H9 (cell line): ENCODE results near the gene CCDC174. TPM values are rescaled to one million over a fixed set of nuclear protein-coding genes. Genes with fewer than 3 reads are reported as not detected.

Experiments
- DNase-seq: peaks from one replicate; pipeline ENCODE4 v3.0.0-alpha.2; 2017
- H2AFZ ChIP-seq: one replicate; pipeline ENCODE4 v1.6.1; 2013; ENCODE audit warnings: mild to moderate bottlenecking, low read length, control low read depth, moderate library complexity
- H2AK5ac ChIP-seq: 2 replicates; pipeline ENCODE4 v1.6.1; 2013; ENCODE audit warnings: low read length, control low read depth, mixed read lengths; ENCODE audit not compliant: insufficient read length
- H2BK120ac ChIP-seq: one replicate; pipeline ENCODE4 v1.6.1; 2013; ENCODE audit warnings: low read depth, mild to moderate bottlenecking, low read length, control low read depth, inconsistent platforms; ENCODE audit not compliant: poor library complexity, severe bottlenecking
- H2BK12ac ChIP-seq: 2 replicates; pipeline ENCODE4 v1.6.1; 2013; ENCODE audit warnings: low read length, control low read depth, mixed read lengths, low read depth; ENCODE audit not compliant: insufficient read length
- H2BK15ac ChIP-seq: 2 replicates; pipeline ENCODE4 v1.6.1; 2013; ENCODE audit warnings: low read depth, low read length, control low read depth
- H2BK20ac ChIP-seq: one replicate; pipeline ENCODE4 v1.6.1; 2013; ENCODE audit warnings: low read depth, mild to moderate bottlenecking, low read length, control low read depth, inconsistent platforms; ENCODE audit not compliant: poor library complexity, severe bottlenecking
- H2BK5ac ChIP-seq: 2 replicates; pipeline ENCODE4 v1.6.1; 2013; ENCODE audit warnings: low read length, control low read depth, mixed read lengths; ENCODE audit not compliant: insufficient read length
- H3K14ac ChIP-seq: 2 replicates; pipeline ENCODE4 v1.6.1; 2013; ENCODE audit warnings: low read length, control low read depth; ENCODE audit not compliant: insufficient read depth
- H3K18ac ChIP-seq: 2 replicates; pipeline ENCODE4 v1.6.1; 2013; ENCODE audit warnings: low read depth, mild to moderate bottlenecking, mixed read lengths, low read length, control low read depth; ENCODE audit not compliant: insufficient read length
- H3K23ac ChIP-seq: 2 replicates; pipeline ENCODE4 v1.6.1; 2013; ENCODE audit warnings: low read length, control low read depth, mixed read lengths, low read depth; ENCODE audit not compliant: insufficient read length
- H3K23me2 ChIP-seq: 2 replicates; pipeline ENCODE4 v1.6.1; 2013; ENCODE audit warnings: low read depth, mild to moderate bottlenecking, mixed read lengths, low read length, control low read depth; ENCODE audit not compliant: insufficient read length, poor library complexity, severe bottlenecking
- H3K27ac ChIP-seq: 2 replicates; pipeline ENCODE4 v1.5.1; 2013; ENCODE audit warnings: low read length, control low read depth, mixed read lengths, low read depth; ENCODE audit not compliant: insufficient read length
- H3K27me3 ChIP-seq: 2 replicates; pipeline ENCODE4 v1.6.1; 2013; ENCODE audit warnings: low read length, control low read depth, inconsistent platforms; ENCODE audit not compliant: insufficient read depth
- H3K4ac ChIP-seq: 2 replicates; pipeline ENCODE4 v1.6.1; 2013; ENCODE audit warnings: low read depth, mild to moderate bottlenecking, control low read depth, inconsistent platforms, low read length, moderate library complexity
- H3K4me1 ChIP-seq: 2 replicates; pipeline ENCODE4 v1.6.1; 2013; ENCODE audit warnings: low read length, control low read depth, inconsistent platforms; ENCODE audit not compliant: insufficient read depth
- H3K4me2 ChIP-seq: 2 replicates; pipeline ENCODE4 v1.6.1; 2013; ENCODE audit warnings: low read length, control low read depth, mixed read lengths; ENCODE audit not compliant: insufficient read length, insufficient read depth
- H3K56ac ChIP-seq: 2 replicates; pipeline ENCODE4 v1.6.1; 2013; ENCODE audit warnings: low read depth, mild to moderate bottlenecking, mixed read lengths, low read length, control low read depth; ENCODE audit not compliant: insufficient read length
- H3K79me1 ChIP-seq: 2 replicates; pipeline ENCODE4 v1.6.1; 2013; ENCODE audit warnings: low read depth, mild to moderate bottlenecking, moderate library complexity, low read length, control low read depth, inconsistent platforms; ENCODE audit not compliant: insufficient read depth, poor library complexity, severe bottlenecking
- H3K79me2 ChIP-seq: 2 replicates; pipeline ENCODE4 v1.6.1; 2013; ENCODE audit warnings: low read length, control low read depth, inconsistent platforms; ENCODE audit not compliant: insufficient read depth
- H3K9ac ChIP-seq: 2 replicates; pipeline ENCODE4 v1.6.1; 2013; ENCODE audit warnings: low read length, control low read depth, mixed read lengths; ENCODE audit not compliant: insufficient read length; ENCODE audit errors: extremely low read depth
- H3K9me3 ChIP-seq: one replicate; pipeline ENCODE4 v1.6.1; 2013; ENCODE audit warnings: low read depth, low read length, inconsistent platforms; ENCODE audit not compliant: control insufficient read depth
- H3T11ph ChIP-seq: one replicate; pipeline ENCODE4 v1.6.1; 2013; ENCODE audit warnings: mild to moderate bottlenecking, low read length, control low read depth, inconsistent platforms
- H4K20me1 ChIP-seq: one replicate; pipeline ENCODE4 v1.6.1; 2013; ENCODE audit not compliant: control insufficient read depth, insufficient read length, insufficient read depth
- H4K5ac ChIP-seq: 2 replicates; pipeline ENCODE4 v1.6.1; 2013; ENCODE audit warnings: low read depth, mild to moderate bottlenecking, mixed read lengths, low read length, control low read depth; ENCODE audit not compliant: insufficient read length
- H4K8ac ChIP-seq: replicated peaks from 2 replicates; pipeline ENCODE4 v1.6.1; 2013; ENCODE audit warnings: low read length, control low read depth, mixed read lengths, low read depth; ENCODE audit not compliant: insufficient read length
- H4K91ac ChIP-seq: 2 replicates; pipeline ENCODE4 v1.6.1; 2013; ENCODE audit warnings: low read depth, mild to moderate bottlenecking, moderate library complexity, mixed read lengths, low read length, control low read depth; ENCODE audit not compliant: insufficient read length
- H3K27ac Mint-ChIP-seq, 3 experiments: 2 replicates in 2 of 3; 3 replicates in 1 of 3; pipeline ENCODE4 v1.8.0; 2020 to 2021; ENCODE audit warnings: mixed read lengths in 3 of 3, mild to moderate bottlenecking in 1 of 3, moderate library complexity in 1 of 3
- H3K27me3 Mint-ChIP-seq: 2 replicates; pipeline ENCODE4 v1.8.0; 2021; ENCODE audit warnings: low read depth, mild to moderate bottlenecking, moderate library complexity, mixed read lengths
- H3K36me3 Mint-ChIP-seq, 3 experiments: 2 replicates in 2 of 3; 3 replicates in 1 of 3; pipeline ENCODE4 v1.8.0; 2020 to 2021; ENCODE audit warnings: low read depth in 3 of 3, mixed read lengths in 3 of 3; ENCODE audit not compliant: insufficient read depth in 1 of 3
- H3K4me1 Mint-ChIP-seq, 2 experiments: 2 replicates each; pipeline ENCODE4 v1.8.0; 2020; ENCODE audit warnings: mixed read lengths in 2 of 2
- H3K4me3 Mint-ChIP-seq, 2 experiments: 2 replicates in 1 of 2; 3 replicates in 1 of 2; pipeline ENCODE4 v1.8.0; 2020 to 2021; ENCODE audit warnings: mild to moderate bottlenecking in 2 of 2, mixed read lengths in 2 of 2, moderate library complexity in 1 of 2
- H3K9me3 Mint-ChIP-seq, 2 experiments: 2 replicates in 1 of 2; 3 replicates in 1 of 2; pipeline ENCODE4 v1.8.0; 2020; ENCODE audit warnings: mild to moderate bottlenecking in 2 of 2, mixed read lengths in 2 of 2, moderate library complexity in 1 of 2
- WGBS: extraction: QIAGEN DNeasy Blood & Tissue Kit; methylation state at CpG from one replicate; pipeline ENCODE4 v1.1.7; 2013; ENCODE audit warnings: missing lambda C conversion rate, low lambda C conversion rate, mixed read lengths; ENCODE audit not compliant: insufficient read length; ENCODE audit errors: extremely low coverage; 5-methylcytosine and 5-hydroxymethylcytosine counted together
- total RNA-seq: library from RNA; stranded (reverse); gene quantifications from 2 replicates; pipeline ENCODE4 v1.2.1, GENCODE V29; 2021
- TF ChIP-seq, protein P1 (sequence below): fragments of 200-600 bp; sonication (generic); conservative IDR thresholded peaks from 3 replicates; pipeline ENCODE4 v1.8.0; 2021; ENCODE audit warnings: antibody characterized with exemption, mild to moderate bottlenecking

The CCDC174 gene
- total RNA-seq, 1 experiment from 2014 or later, result 15.2 TPM

DNA sequence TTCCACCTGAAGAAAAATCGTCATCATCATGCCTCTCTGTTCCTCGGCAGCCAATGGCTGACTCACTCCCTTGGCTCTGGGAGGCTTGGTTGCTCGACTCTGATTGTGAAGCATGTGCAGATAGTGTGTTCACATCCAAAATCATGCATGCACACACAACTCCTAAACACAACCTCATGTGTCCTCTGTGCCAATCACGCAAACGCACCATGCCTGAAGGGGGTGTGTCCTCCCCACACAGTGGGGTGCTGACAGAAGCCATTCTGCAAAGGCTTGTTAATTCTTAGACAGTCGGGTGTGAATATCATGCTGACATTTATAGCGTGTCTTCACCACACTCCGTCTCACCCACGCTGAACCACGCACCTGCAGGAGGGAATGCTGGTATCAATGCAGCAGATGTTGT is 11.4 kb upstream of the CCDC174 start:
- Histone ChIP-seq H3K9ac (no peak overlapping the region), H3K23ac (no peak overlapping the region), H4K8ac (no peak overlapping the region), H3K4me2 (no peak overlapping the region), H2BK120ac (no peak overlapping the region), H3K18ac (no peak overlapping the region), H4K20me1 (no peaks in the 10 kb centered on the region), H2AFZ (no peak overlapping the region), H2BK5ac (no peak overlapping the region), H3K27me3 (no peaks in the 10 kb centered on the region; the same call in 1 of the 2 replicates), H3K4me1 (no peaks in the 10 kb centered on the region), H3K4ac (no peak overlapping the region), H3K9me3 (no peaks in the 10 kb centered on the region), H3T11ph (no peak overlapping the region), H3K79me2 (no peaks in the 10 kb centered on the region), H3K27ac (no peak overlapping the region), H4K5ac (no peak overlapping the region), H2BK12ac (no peak overlapping the region), H2BK15ac (no peak overlapping the region), H2BK20ac (no peak overlapping the region), H3K14ac (no peak overlapping the region), H2AK5ac (no peak overlapping the region), H3K79me1 (no peaks in the 10 kb centered on the region), H3K23me2 (no peaks in the 10 kb centered on the region), H3K56ac (no peak overlapping the region), H4K91ac (no peak overlapping the region)
- Mint-ChIP-seq H3K4me1 (no peaks in the 10 kb centered on the region), H3K27ac (no peak overlapping the region), H3K4me3 (no peak overlapping the region), H3K36me3 (no peaks in the 10 kb centered on the region), H3K27me3 (peaks cover 80% of the 10 kb centered on the region), H3K9me3 (no peaks in the 10 kb centered on the region)
- TF ChIP-seq, protein P1, sequence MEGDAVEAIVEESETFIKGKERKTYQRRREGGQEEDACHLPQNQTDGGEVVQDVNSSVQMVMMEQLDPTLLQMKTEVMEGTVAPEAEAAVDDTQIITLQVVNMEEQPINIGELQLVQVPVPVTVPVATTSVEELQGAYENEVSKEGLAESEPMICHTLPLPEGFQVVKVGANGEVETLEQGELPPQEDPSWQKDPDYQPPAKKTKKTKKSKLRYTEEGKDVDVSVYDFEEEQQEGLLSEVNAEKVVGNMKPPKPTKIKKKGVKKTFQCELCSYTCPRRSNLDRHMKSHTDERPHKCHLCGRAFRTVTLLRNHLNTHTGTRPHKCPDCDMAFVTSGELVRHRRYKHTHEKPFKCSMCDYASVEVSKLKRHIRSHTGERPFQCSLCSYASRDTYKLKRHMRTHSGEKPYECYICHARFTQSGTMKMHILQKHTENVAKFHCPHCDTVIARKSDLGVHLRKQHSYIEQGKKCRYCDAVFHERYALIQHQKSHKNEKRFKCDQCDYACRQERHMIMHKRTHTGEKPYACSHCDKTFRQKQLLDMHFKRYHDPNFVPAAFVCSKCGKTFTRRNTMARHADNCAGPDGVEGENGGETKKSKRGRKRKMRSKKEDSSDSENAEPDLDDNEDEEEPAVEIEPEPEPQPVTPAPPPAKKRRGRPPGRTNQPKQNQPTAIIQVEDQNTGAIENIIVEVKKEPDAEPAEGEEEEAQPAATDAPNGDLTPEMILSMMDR, result no peak
- DNase-seq, result no peak
- WGBS, result no CpG with 5 or more reads among the region's 10 CpGs
